ENCODE measurements around the gene BLCAP. TPM values are rescaled to one million over a fixed set of nuclear protein-coding genes. Genes with fewer than 3 reads are reported as not detected.

Gene BLCAP
- total and polyA plus RNA-seq, 2 donors (not counting 3 experiments of a cell fraction or from before 2014, with no cell fraction given): 90.3 to 196 TPM

Other genes with a start within 250 kb of the BLCAP start
- gene MANBAL, start 238.2 kb downstream of the BLCAP start, total RNA-seq: 32.3 and 34.6 TPM in 2 replicates
- gene MANBAL, start 238.2 kb downstream of the BLCAP start, polyA plus RNA-seq: 104 and 115 TPM in 2 replicates
- 29.4 and 30.7 TPM in 2 replicates for gene SRC, start 181.7 kb downstream of the BLCAP start, total RNA-seq
- gene SRC, start 181.7 kb downstream of the BLCAP start, polyA plus RNA-seq: 22.6 and 22.8 TPM in 2 replicates
- 2.3 and 10.7 TPM in 2 replicates for gene NNAT, start 6.6 kb downstream of the BLCAP start, total RNA-seq
- 32.9 and 37.7 TPM in 2 replicates for gene NNAT, start 6.6 kb downstream of the BLCAP start, polyA plus RNA-seq
- 54.8 and 60.2 TPM in 2 replicates for gene CTNNBL1, start 166.2 kb upstream of the BLCAP start, total RNA-seq
- 16.5 and 20.8 TPM in 2 replicates for gene CTNNBL1, start 166.2 kb upstream of the BLCAP start, polyA plus RNA-seq